HL-60 (cell line): Measurements from ENCODE around the gene MFSD6.

Source experiments
- POLR2AphosphoS5 ChIP-seq: IDR thresholded peaks from 2 replicates; pipeline ENCODE4 v1.6.1; 2012; ENCODE audit warnings: low read depth
- TF ChIP-seq, protein P1 (sequence below): IDR thresholded peaks from one replicate; pipeline ENCODE4 v1.5.1; 2011; ENCODE audit warnings: low read length, control low read depth, inconsistent platforms; ENCODE audit not compliant: insufficient read depth

DNA sequence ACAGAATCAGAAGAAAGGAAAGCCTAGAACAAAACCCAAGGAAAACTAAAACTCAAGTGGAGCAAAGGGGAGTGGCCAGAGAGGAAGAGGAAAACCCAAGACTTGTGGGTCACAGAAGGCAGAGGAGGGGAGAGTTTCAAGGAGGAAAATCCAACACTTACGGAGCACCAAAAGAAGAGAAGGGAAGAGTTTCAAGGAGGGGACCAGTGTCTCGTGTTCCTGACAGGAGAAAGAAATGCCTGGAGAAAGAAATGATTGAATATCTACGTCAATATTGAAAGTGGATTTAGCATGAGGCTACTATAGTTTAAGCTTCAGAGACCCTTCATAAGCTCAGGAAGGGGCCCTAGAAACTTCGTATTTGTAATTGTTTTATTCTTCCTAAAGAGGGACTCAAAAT, 1.4 kb upstream of the MFSD6 start:
- TF ChIP-seq POLR2AphosphoS5 = no peak
- TF ChIP-seq, protein P1, sequence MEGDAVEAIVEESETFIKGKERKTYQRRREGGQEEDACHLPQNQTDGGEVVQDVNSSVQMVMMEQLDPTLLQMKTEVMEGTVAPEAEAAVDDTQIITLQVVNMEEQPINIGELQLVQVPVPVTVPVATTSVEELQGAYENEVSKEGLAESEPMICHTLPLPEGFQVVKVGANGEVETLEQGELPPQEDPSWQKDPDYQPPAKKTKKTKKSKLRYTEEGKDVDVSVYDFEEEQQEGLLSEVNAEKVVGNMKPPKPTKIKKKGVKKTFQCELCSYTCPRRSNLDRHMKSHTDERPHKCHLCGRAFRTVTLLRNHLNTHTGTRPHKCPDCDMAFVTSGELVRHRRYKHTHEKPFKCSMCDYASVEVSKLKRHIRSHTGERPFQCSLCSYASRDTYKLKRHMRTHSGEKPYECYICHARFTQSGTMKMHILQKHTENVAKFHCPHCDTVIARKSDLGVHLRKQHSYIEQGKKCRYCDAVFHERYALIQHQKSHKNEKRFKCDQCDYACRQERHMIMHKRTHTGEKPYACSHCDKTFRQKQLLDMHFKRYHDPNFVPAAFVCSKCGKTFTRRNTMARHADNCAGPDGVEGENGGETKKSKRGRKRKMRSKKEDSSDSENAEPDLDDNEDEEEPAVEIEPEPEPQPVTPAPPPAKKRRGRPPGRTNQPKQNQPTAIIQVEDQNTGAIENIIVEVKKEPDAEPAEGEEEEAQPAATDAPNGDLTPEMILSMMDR = no peak
